B cell (primary cell): Measurements from ENCODE around the gene UBE3C.

Source experiments
- CTCF ChIP-seq: fragments of 200-600 bp; IDR thresholded peaks from one replicate; pipeline ENCODE4 v1.8.0; 2022; ENCODE audit warnings: antibody characterized with exemption, mild to moderate bottlenecking
- EZH2 ChIP-seq: IDR thresholded peaks from 2 replicates; pipeline ENCODE4 v1.6.1; 2012; ENCODE audit warnings: borderline replicate concordance, low read depth, mild to moderate bottlenecking, moderate library complexity, low read length; ENCODE audit not compliant: insufficient read depth, poor library complexity, severe bottlenecking

GRCh38 chr7:157271315-157271990, 132.7 kb downstream of the UBE3C start:
- TF ChIP-seq CTCF (no peak), EZH2 (no peak)
